Non-pigmented ciliary epithelial cell (primary cell): ENCODE measurements around the gene NAV3.
A peak's percentile ranks its signal among the peaks of the same experiment; 100 is the strongest.

ENCODE experiments used
- DNase-seq: peaks from one replicate; pipeline ENCODE4 v3.0.0-alpha.2; 2010; ENCODE audit warnings: low read depth

NAV3 gene

DNA sequence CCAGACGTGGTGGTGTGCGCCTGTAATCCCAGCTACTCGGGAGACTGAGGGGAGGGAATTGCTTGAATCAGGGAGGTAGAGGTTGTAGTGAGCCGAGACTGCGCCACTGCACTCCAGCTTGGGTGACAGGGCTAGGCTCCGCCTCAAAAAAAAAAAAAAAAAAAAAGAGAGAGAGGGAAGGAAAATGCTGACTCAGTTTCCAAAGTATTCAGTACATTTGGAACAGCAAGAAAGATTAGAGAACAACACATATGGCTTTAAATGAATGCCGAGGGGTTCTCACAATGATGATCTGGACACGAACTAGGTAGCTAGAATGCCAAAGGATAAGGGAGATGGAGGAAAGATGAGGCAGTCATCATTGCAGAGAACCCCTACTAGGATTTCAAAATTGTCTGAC lies 97.4 kb downstream of the NAV3 start:
- DNase-seq: no peak

GRCh38 chr12:77932216-77932615 lies 101.5 kb downstream of the NAV3 start:
- no peak for DNase-seq

DNA sequence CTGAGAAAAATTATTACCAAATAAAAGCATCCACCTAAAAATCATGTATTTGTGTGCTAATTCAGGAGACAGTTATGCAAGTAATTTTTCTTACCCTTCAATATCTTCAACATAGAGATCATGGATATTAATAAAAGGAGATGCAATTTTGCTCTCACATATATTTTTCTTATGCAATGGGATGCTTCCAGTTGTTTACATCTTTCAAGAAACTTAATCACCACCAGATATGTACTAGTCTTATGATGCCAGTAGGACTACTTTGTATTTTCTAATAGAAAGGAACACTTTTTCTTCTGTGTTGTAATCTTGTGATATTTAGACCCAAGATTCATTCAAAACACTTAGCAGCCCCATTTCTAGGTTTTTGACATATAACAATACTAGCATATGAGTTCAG lies 107.6 kb downstream of the NAV3 start:
- DNase-seq: no peak

GRCh38 chr12:77940011-77940423 lies 109.3 kb downstream of the NAV3 start:
- peak; percentile 76 for DNase-seq

DNA sequence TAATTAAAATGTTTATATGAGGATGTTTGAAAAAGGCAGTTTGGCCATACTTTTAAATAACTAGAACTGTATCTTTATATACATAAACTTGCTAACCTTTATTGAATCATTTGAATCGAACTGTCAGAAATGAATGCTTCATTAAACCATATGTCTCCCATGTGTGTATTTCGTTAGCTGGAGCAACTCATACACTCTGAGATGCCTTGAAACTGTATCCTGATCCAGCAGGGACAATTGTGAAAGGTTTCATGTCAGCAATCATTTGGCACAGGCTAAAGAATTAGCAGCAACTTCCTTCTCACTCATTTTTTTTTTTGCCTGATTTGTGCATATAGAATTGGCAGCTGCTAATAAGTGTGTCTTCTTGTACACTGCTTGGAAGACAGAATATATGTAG lies 109.9 kb downstream of the NAV3 start:
- no peak for DNase-seq

- no peak for DNase-seq
Observed at GRCh38 chr12:77941401-77941800, 110.7 kb downstream of the NAV3 start.

- peak; percentile 56 for DNase-seq
Observed at GRCh38 chr12:77943466-77943865, 112.8 kb downstream of the NAV3 start.

DNA sequence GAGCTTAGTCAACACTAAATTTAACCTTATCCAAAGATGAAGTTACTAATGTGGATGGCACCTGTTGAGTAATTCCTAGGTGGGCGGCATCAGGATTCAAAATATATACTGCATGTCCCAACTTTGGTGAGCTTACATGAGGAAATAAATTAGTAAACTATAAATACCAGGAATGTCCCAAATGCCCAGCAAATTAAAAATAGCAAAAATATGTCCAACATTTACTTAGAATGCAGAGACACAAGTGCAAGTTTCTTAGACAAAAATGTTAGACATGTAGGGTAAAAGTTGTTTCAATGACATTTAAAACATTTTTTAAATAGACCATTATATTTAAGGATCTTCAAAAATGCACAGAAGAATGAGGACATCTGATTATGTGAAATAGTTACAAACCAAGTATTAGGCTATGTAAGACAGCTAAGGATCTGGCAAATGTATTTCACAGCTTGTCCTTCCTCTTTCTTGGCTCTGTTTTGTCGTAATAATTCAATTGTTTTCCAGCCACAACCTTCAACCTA lies 115.9 kb downstream of the NAV3 start:
- no peak for DNase-seq

GRCh38 chr12:77947330-77947729 lies 116.6 kb downstream of the NAV3 start:
- DNase-seq: no peak

GRCh38 chr12:77947746-77948145 lies 117.1 kb downstream of the NAV3 start:
- no peak for DNase-seq

- no peak for DNase-seq
Observed at GRCh38 chr12:77949943-77950342, 119.2 kb downstream of the NAV3 start.

DNA sequence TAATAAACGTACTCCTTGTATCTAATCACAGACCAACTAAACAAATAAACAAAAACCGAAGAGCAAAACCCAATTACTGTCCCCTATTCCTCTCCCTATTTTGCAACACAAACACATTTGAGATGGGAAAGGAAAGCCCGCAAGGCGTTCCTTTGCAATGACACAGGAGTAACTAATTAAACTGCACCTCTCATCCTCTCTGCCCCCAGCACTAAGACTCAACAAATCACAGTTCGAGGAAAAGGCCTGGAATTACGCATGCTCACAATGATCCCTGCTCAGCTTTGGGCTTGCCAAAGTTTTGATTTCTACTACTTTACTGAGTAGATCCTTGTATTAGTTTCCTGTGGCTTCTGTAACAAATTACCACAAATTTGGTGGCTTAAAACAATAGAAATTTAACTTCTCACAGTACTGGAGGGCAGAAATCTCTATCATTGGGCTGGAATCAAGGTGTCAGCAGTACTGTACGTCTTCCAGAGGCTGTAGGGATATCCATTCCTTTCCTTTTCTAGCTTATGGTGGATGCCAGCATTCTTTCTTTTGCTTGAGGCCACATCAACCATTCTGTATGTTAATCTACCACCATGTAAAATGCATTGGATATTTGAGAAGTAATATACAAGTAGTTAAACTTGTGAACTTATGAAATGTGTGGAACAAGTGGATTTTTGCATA lies 123.0 kb downstream of the NAV3 start:
- DNase-seq: no peak

GRCh38 chr12:77954206-77954555 lies 123.5 kb downstream of the NAV3 start:
- DNase-seq: no peak

GRCh38 chr12:77957062-77957461 lies 126.4 kb downstream of the NAV3 start:
- DNase-seq: no peak

DNA sequence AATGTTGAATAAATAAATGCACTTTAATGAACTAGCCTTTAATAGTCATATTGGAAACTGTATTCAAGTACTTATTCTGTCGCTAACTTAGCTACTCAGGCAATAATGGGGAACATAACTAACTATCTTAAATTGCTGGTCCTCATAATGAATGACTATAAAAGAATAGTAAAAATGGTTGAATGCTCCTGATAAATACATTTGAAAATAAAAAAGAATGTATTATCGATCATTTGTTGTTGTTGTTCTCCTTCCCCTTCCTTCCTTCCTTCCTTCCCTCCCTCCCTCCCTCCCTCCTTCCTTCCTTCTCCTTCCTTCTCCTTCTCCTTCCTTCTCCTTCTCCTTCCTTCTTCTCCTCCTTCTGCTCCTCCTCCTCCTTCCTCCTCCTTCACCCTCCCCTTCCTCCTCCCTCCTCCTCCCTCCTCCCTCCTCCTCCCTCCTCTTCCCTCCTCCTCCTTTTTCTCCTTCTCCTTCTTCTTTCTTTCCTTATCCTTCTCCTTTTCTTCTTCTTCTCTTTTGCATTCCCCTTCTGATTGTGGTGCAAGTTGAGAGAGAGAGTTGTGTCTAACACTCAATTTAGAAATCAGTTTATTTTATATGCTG lies 133.0 kb downstream of the NAV3 start:
- DNase-seq: no peak

- DNase-seq: no peak
Observed at GRCh38 chr12:77965790-77966189, 135.1 kb downstream of the NAV3 start.

DNA sequence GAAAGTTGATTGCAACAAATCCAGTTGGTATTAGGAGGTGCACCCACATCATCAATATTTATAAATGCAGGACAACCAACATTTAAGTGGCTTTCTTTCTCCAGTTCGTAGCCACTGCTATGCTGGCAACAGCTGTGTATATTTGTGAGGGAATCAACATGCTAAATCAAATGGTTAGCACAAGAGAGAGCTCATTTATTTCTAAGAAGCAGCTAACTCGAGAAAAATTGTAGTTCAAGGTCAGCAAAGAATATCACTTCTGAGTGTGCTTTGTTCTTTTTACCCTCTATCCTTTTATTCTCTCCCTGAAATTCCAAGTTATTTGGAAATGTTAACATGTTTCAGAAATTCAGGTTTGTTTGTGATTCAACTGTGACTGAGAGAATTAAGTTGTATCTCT lies 137.3 kb downstream of the NAV3 start:
- DNase-seq: no peak

DNA sequence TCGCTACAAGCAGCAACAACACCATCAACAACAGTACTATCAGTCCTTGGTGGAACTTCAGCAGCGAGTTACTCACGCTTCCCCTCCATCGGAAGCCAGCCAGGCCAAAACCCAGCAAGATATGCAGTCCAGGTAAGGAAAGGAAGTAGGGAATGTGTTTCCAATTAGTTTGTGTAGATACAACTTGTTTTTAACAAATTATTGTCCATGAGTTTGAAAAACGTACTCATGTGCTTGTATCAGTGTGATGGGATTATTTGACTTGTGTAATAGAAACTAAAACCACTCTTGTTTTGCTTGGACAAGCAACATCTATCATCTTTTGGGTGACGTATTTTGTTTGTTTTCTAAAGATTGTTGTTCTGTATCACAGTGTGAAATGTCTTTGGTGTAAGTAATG lies 137.9 kb downstream of the NAV3 start:
- no peak for DNase-seq

DNA sequence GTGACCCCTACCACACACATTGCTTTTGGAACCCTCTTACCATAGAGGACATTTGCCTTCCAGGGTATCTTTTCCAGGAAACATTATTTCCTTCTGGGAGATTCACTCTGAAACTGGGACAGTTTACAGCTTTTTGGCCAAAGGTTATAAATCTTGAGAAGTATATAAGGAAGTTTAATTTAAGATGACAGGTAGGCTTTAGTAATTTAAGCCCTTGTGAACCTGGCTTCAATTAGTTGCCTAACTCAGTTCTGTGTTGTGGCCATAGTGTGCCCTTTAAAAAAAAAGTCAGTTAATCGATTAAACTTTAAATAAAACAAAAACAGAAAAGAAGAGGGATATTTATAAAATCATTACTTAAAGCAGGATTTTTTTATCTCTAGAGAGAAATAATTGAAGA lies 142.9 kb downstream of the NAV3 start:
- DNase-seq: no peak

DNA sequence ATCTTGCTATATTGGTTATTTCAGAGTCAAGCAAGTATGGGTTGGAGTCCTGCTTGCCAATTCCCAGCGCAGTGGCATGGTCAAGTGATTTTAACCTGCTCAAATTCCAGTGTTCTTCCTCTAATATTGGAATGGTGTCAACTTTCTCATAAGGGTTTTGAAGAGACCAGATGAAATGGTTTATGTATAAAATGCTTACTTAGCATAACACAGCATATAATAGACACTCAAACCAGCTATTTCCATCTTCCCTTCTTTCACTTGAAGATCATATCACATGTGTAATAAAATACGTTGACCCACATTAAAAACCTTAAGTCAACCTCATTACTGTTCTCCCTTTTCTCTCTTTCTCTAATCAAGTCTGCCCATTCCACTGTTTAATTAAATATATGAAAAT lies 144.0 kb downstream of the NAV3 start:
- no peak for DNase-seq

- DNase-seq: no peak
Observed at GRCh38 chr12:77979597-77980250, 149.0 kb downstream of the NAV3 start.

- DNase-seq: no peak
Observed at GRCh38 chr12:77980782-77981181, 150.1 kb downstream of the NAV3 start.

DNA sequence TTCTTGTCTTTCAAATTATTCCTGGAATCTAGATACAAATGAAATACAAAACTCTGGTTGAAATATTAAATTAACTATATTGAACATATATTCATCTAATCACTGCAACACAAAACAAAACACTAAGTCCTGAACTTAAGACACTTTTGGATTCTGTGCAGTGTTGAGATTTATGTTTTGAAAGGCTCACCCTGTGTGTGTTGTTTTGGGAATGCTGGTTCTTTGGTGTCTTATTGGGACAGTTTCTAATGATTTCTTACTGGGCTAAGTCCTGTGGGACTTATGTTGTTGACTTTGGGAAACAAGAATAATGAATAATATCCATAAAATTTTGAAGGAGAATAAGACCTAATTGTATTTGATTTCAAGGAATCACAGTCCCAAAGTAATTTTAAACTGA lies 153.2 kb downstream of the NAV3 start:
- DNase-seq: no peak

GRCh38 chr12:77992760-77993159 lies 162.1 kb downstream of the NAV3 start:
- no peak for DNase-seq
